K562 (cell line): ENCODE data around the gene MOB1A. TPM values are rescaled to one million over a fixed set of nuclear protein-coding genes. Genes with fewer than 3 reads are reported as not detected.
A peak's percentile ranks its signal among the peaks of the same experiment; 100 is the strongest.

Experiments used
- ARHGAP35 ChIP-seq: fragments of 450-650 bp; IDR thresholded peaks from 2 replicates; pipeline ENCODE4 v1.6.1; 2018; ENCODE audit not compliant: partially characterized antibody
- CBX8 ChIP-seq: fragments of 200-600 bp; sonication (generic); IDR thresholded peaks from 2 replicates; pipeline ENCODE4 v1.6.1; 2012; ENCODE audit warnings: borderline replicate concordance, mixed run types, low read depth, mild to moderate bottlenecking, moderate library complexity, mixed read lengths, low read length, control low read depth, inconsistent platforms; ENCODE audit not compliant: poor library complexity, severe bottlenecking; ENCODE audit errors: extremely low read depth
- CCNT2 ChIP-seq: IDR thresholded peaks from 2 replicates; pipeline ENCODE4 v1.6.1; 2011; ENCODE audit warnings: borderline replicate concordance, low read depth, mild to moderate bottlenecking, moderate library complexity, mixed read lengths, low read length; ENCODE audit not compliant: insufficient read length; ENCODE audit errors: extremely low read depth
- EGR1 ChIP-seq: fragments of 450-650 bp; conservative IDR thresholded peaks from 2 replicates; pipeline ENCODE4 v1.6.1; 2017; ENCODE audit warnings: mild to moderate bottlenecking
- HES1 ChIP-seq: fragments of 450-650 bp; IDR thresholded peaks from 2 replicates; pipeline ENCODE4 v1.6.1; 2016; ENCODE audit warnings: low read depth, mild to moderate bottlenecking, moderate library complexity
- KDM4B ChIP-seq, 2 experiments: fragments of 450-650 bp in 1 of 2; sonication (generic) in 1 of 2; IDR thresholded peaks; 2 replicates each; pipeline ENCODE4 v1.6.1; 2016 to 2017; ENCODE audit warnings: borderline replicate concordance in 2 of 2, antibody characterized with exemption in 1 of 2, low read depth in 1 of 2, mild to moderate bottlenecking in 1 of 2
- L3MBTL2 ChIP-seq: fragments of 450-650 bp; IDR thresholded peaks from 2 replicates; pipeline ENCODE4 v1.6.1; 2016; ENCODE audit warnings: mild to moderate bottlenecking, moderate library complexity
- MECOM ChIP-seq: fragments of 250-450 bp; sonication (Bioruptor Pico); IDR thresholded peaks from 2 replicates; pipeline ENCODE4 v1.8.0; 2022; ENCODE audit warnings: inconsistent platforms
- NBN ChIP-seq: fragments of 450-650 bp; IDR thresholded peaks from 2 replicates; pipeline ENCODE4 v1.6.1; 2016; ENCODE audit warnings: low read depth, mild to moderate bottlenecking
- NELFE ChIP-seq: IDR thresholded peaks from 2 replicates; pipeline ENCODE4 v1.6.1; 2011; ENCODE audit warnings: mild to moderate bottlenecking; ENCODE audit not compliant: insufficient read depth, insufficient read length
- NFIC ChIP-seq: fragments of 450-650 bp; IDR thresholded peaks from 2 replicates; pipeline ENCODE4 v1.6.1; 2017; ENCODE audit warnings: mild to moderate bottlenecking, inconsistent platforms
- POU5F1 ChIP-seq: fragments of 150-350 bp; IDR thresholded peaks from 2 replicates; pipeline ENCODE4 v1.6.1; 2014; ENCODE audit warnings: borderline replicate concordance, low read length, low read depth, mild to moderate bottlenecking; ENCODE audit not compliant: partially characterized antibody
- RBM14 ChIP-seq: fragments of 200-400 bp; formaldehyde crosslinking; IDR thresholded peaks from 2 replicates; pipeline ENCODE4 v1.6.1; 2018; ENCODE audit warnings: low read depth, mild to moderate bottlenecking, low read length, moderate library complexity, borderline replicate concordance; ENCODE audit not compliant: insufficient read depth
- RHOXF2B ChIP-seq: fragments of 250-450 bp; sonication (Bioruptor Pico); conservative IDR thresholded peaks from 2 replicates; pipeline ENCODE4 v1.5.1; 2021
- SMAD2 ChIP-seq: fragments of 150-350 bp; IDR thresholded peaks from 2 replicates; pipeline ENCODE4 v1.6.1; 2014; ENCODE audit warnings: low read depth, mild to moderate bottlenecking, low read length
- SUPT5H ChIP-seq: fragments of 450-650 bp; IDR thresholded peaks from 2 replicates; pipeline ENCODE4 v1.6.1; 2016
- TBL1XR1 ChIP-seq, 2 experiments: IDR thresholded peaks; 2 replicates each; pipeline ENCODE4 v1.6.1; 2012; ENCODE audit warnings: improper control_type of control experiment in 2 of 2, low read length in 2 of 2, mild to moderate bottlenecking in 1 of 2
- TFE3 ChIP-seq: fragments of 450-650 bp; formaldehyde crosslinking; IDR thresholded peaks from 2 replicates; pipeline ENCODE4 v1.4.0; 2020; ENCODE audit warnings: mild to moderate bottlenecking, mixed read lengths
- TRIM28 ChIP-seq: fragments of 450-650 bp; IDR thresholded peaks from 2 replicates; pipeline ENCODE4 v1.6.1; 2017
- USF1 ChIP-seq: sonication (generic); formaldehyde crosslinking; IDR thresholded peaks from 2 replicates; pipeline ENCODE4 v1.9.0; 2022; ENCODE audit warnings: mild to moderate bottlenecking, missing genetic modification reagents
- ZBTB17 ChIP-seq: fragments of 450-650 bp; formaldehyde crosslinking; IDR thresholded peaks from 2 replicates; pipeline ENCODE4 v1.4.0; 2020; ENCODE audit warnings: mild to moderate bottlenecking
- ZNF121 ChIP-seq: sonication (generic); formaldehyde crosslinking; conservative IDR thresholded peaks from 2 replicates; pipeline ENCODE4 v1.8.0; 2022; ENCODE audit warnings: missing genetic modification reagents
- ZNF316 ChIP-seq: fragments of 450-650 bp; IDR thresholded peaks from 2 replicates; pipeline ENCODE4 v1.6.1; 2016
- ZNF699 ChIP-seq: fragments of 250-450 bp; sonication (Bioruptor Pico); IDR thresholded peaks from 2 replicates; pipeline ENCODE4 v1.8.0; 2021; ENCODE audit warnings: mild to moderate bottlenecking, moderate library complexity; ENCODE audit not compliant: insufficient replicate concordance
- ZNF740 ChIP-seq, 3 experiments: fragments of 200-800 bp in 1 of 3; sonication (Bioruptor generic) in 1 of 3; sonication (generic) in 1 of 3; formaldehyde crosslinking in 1 of 3; IDR thresholded peaks; 2 replicates each; pipeline versions ENCODE4 v1.6.1 to v1.8.0; 2016 to 2022; ENCODE audit warnings: mild to moderate bottlenecking in 2 of 3, missing compliant biosample characterization in 2 of 3, missing genetic modification characterization in 2 of 3, missing genetic modification reagents in 1 of 3
- polyA plus RNA-seq, 8 experiments: library from polyadenylated mRNA; depleted of rRNA in 4 of 8; stranded (reverse) in 5 of 8; unstranded in 3 of 8; fragments of >200 nt; fragmentation: Nextera tagmentation in 2 of 8; fragmentation: Illumina TruSeq in 1 of 8; extraction: Ambion mirVana in 2 of 8; extraction: Trizol in 1 of 8; gene quantifications; 2 replicates each; pipeline versions ENCODE4 v1.2.1 to v1.2.3, GENCODE V29; 2011 to 2014; ENCODE audit warnings: inconsistent platforms in 1 of 8, missing spikeins in 1 of 8
- total RNA-seq, 7 experiments: library from RNA; depleted of rRNA in 6 of 7; stranded (reverse); fragments of >200 nt in 6 of 7; fragmentation: Illumina TruSeq in 2 of 7; extraction: Trizol in 2 of 7; gene quantifications; 2 replicates each; pipeline versions ENCODE4 v1.2.1 to v1.2.3, GENCODE V29; 2011 to 2021; ENCODE audit warnings: low replicate concordance in 1 of 7

Gene MOB1A
- total and polyA plus RNA-seq, 9 of the 15 experiments (the other 6 are each of a cell fraction or from before 2014, with no cell fraction given) = 24.8 to 100 (median 60.2) TPM

GRCh38 chr2:74148457-74149246 is 30.0 kb downstream of the MOB1A start (continued):
- TF ChIP-seq NBN = no peak
- TF ChIP-seq RBM14 = no peak
- TF ChIP-seq HES1 = no peak
- no peak for TF ChIP-seq ARHGAP35
- no peak for TF ChIP-seq CBX8
- TF ChIP-seq MECOM (CRISPR knock-in tag) = no peak
- no peak for TF ChIP-seq ZNF316
- no peak for TF ChIP-seq NFIC
- no peak for TF ChIP-seq ZNF121 (CRISPR knock-in tag)
- TF ChIP-seq SMAD2 = no peak
- no peak for TF ChIP-seq NELFE
- TF ChIP-seq TFE3 (CRISPR knock-in tag) = no peak
- no peak for TF ChIP-seq EGR1
- no peak for TF ChIP-seq SUPT5H
- no peak for TF ChIP-seq CCNT2
- no peak for TF ChIP-seq TRIM28
- TF ChIP-seq ZNF740 (CRISPR knock-in tag; IDR thresholded peaks at IDR 0.05) = no peak
- TF ChIP-seq ZNF740 (tag; IDR thresholded peaks at IDR 0.05) = no peak
- TF ChIP-seq ZNF699 (CRISPR knock-in tag) = no peak
- TF ChIP-seq L3MBTL2 = peak; percentile 37
- TF ChIP-seq USF1 = no peak
- TF ChIP-seq TBL1XR1 (IDR thresholded peaks at IDR 0.05; ENCODE audit: low read length in 2 of 2) = no peak
- TF ChIP-seq KDM4B (IDR thresholded peaks at IDR 0.05; ENCODE audit: borderline replicate concordance in 2 of 2, low read depth in 1 of 2) = no peak
- no peak for TF ChIP-seq POU5F1
- TF ChIP-seq ZBTB17 (CRISPR knock-in tag) = no peak
- TF ChIP-seq RHOXF2B (CRISPR knock-in tag) = no peak
